Astrocyte (in vitro differentiated cells and primary cell): ENCODE results near the gene MAP1A.

Experiments used
- EZH2 ChIP-seq: IDR thresholded peaks from 2 replicates; pipeline ENCODE4 v1.6.1; 2012; ENCODE audit warnings: mild to moderate bottlenecking, low read length, inconsistent platforms; ENCODE audit not compliant: insufficient read depth
- TF ChIP-seq, protein P1 (sequence below): IDR thresholded peaks from 2 replicates; pipeline ENCODE4 v1.5.1; 2011; ENCODE audit warnings: low read depth, mild to moderate bottlenecking, inconsistent platforms, low read length, moderate library complexity; ENCODE audit not compliant: insufficient read depth

DNA sequence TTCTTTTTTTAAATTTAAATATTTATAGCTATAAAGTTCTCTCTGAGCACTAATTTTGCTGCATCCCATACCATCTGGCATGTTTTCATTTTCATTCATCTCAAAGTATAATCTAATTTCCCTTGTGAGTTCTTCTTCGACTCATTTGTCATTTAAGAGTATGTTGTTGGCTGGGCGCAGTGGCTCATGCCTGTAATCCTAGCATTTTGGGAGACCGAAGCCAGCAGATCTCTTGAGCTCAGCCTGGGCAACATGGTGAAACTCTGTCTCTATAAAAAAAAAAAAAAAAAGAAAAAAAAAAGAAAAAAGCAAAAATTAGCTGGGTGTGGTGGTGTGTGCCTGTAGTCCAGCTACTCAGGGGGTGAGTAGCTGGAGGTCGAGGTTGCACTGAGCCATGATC, 34.8 kb downstream of the MAP1A start:
- TF ChIP-seq, protein P1, sequence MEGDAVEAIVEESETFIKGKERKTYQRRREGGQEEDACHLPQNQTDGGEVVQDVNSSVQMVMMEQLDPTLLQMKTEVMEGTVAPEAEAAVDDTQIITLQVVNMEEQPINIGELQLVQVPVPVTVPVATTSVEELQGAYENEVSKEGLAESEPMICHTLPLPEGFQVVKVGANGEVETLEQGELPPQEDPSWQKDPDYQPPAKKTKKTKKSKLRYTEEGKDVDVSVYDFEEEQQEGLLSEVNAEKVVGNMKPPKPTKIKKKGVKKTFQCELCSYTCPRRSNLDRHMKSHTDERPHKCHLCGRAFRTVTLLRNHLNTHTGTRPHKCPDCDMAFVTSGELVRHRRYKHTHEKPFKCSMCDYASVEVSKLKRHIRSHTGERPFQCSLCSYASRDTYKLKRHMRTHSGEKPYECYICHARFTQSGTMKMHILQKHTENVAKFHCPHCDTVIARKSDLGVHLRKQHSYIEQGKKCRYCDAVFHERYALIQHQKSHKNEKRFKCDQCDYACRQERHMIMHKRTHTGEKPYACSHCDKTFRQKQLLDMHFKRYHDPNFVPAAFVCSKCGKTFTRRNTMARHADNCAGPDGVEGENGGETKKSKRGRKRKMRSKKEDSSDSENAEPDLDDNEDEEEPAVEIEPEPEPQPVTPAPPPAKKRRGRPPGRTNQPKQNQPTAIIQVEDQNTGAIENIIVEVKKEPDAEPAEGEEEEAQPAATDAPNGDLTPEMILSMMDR = no peak
- no peak for TF ChIP-seq EZH2
